H1 (cell line): Measurements from ENCODE around the gene RUVBL2. TPM values are rescaled to one million over a fixed set of nuclear protein-coding genes. Genes with fewer than 3 reads are reported as not detected.
"Not testable (repeated sequence)": the region's sequence is repeated elsewhere in the genome, so short reads cannot be mapped to it uniquely, and the experiment has no call there.

ENCODE experiments used
- CTCF ChIA-PET: fragments of 300-600 bp; sonication (Branson Sonifier 250); formaldehyde crosslinking; loops from one replicate; lab custom pipeline; 2021; ENCODE audit not compliant: partially characterized antibody; lab: Charles Lee
- POLR2A ChIA-PET: fragments of 300-600 bp; sonication (Branson Sonifier 250); formaldehyde crosslinking; loops from one replicate; lab custom pipeline; 2021; ENCODE audit warnings: inconsistent platforms; ENCODE audit not compliant: partially characterized antibody; lab: Charles Lee
- DNase-seq, 2 experiments: peaks; one replicate each; pipeline versions ENCODE4 v3.0.0 to v3.0.0-alpha.2; 2010 to 2022; ENCODE audit warnings: low spot score in 2 of 2, low read depth in 1 of 2, mixed read lengths in 1 of 2
- FAIRE-seq: peaks from 2 replicates; lab custom pipeline; 2011; peaks lifted over from hg19 to GRCh38; lab: Jason Lieb, UNC
- H2AFZ ChIP-seq: 2 replicates; pipeline ENCODE4 v1.8.1; 2012; ENCODE audit warnings: low read length, inconsistent platforms
- H2AK5ac ChIP-seq: 2 replicates; pipeline ENCODE4 v1.6.1; 2013; ENCODE audit warnings: low read depth, low read length
- H2BK120ac ChIP-seq: replicated peaks from 2 replicates; pipeline ENCODE3; 2013; ENCODE audit warnings: low read depth, low read length, inconsistent platforms
- H2BK12ac ChIP-seq: 2 replicates; pipeline ENCODE4 v1.6.1; 2013; ENCODE audit warnings: low read depth, low read length
- H2BK15ac ChIP-seq: 2 replicates; pipeline ENCODE4 v1.6.1; 2013; ENCODE audit warnings: low read length
- H2BK20ac ChIP-seq: 2 replicates; pipeline ENCODE4 v1.6.1; 2013; ENCODE audit warnings: low read length
- H2BK5ac ChIP-seq: 2 replicates; pipeline ENCODE4 v1.6.1; 2013; ENCODE audit warnings: low read depth, low read length
- H3K14ac ChIP-seq: 2 replicates; pipeline ENCODE4 v1.6.1; 2013; ENCODE audit warnings: inconsistent platforms; ENCODE audit not compliant: insufficient read length
- H3K18ac ChIP-seq: 2 replicates; pipeline ENCODE4 v1.6.1; 2013; ENCODE audit warnings: low read length; ENCODE audit errors: extremely low read depth
- H3K23ac ChIP-seq: 2 replicates; pipeline ENCODE4 v1.6.1; 2013; ENCODE audit warnings: inconsistent platforms; ENCODE audit not compliant: insufficient read length
- H3K23me2 ChIP-seq: 2 replicates; pipeline ENCODE4 v1.6.1; 2013; ENCODE audit warnings: low read depth, low read length
- H3K27ac ChIP-seq: 2 replicates; pipeline ENCODE4 v1.6.1; 2011; ENCODE audit warnings: low read depth, low read length, inconsistent platforms
- H3K27me3 ChIP-seq, 4 experiments: replicated peaks in 1 of 4; 1 replicate in 1 of 4; 2 replicates in 3 of 4; pipeline versions ENCODE4 v1.6.1 to v1.8.1; 2011 to 2013; ENCODE audit warnings: low read length in 3 of 4, mild to moderate bottlenecking in 3 of 4, inconsistent platforms in 2 of 4, mixed read lengths in 2 of 4, moderate library complexity in 1 of 4; ENCODE audit not compliant: control insufficient read depth in 3 of 4, insufficient read depth in 3 of 4; ENCODE audit errors: extremely low read depth in 1 of 4
- H3K36me3 ChIP-seq, 4 experiments: 2 replicates each; pipeline versions ENCODE4 v1.6.1 to v1.8.1; 2011 to 2013; ENCODE audit warnings: mild to moderate bottlenecking in 4 of 4, low read length in 3 of 4, moderate library complexity in 2 of 4, control low read depth in 1 of 4, inconsistent platforms in 1 of 4; ENCODE audit not compliant: insufficient read depth in 4 of 4, control insufficient read depth in 2 of 4
- H3K4ac ChIP-seq: replicated peaks from 2 replicates; pipeline ENCODE3; 2013; ENCODE audit warnings: low read length, low read depth, mixed read lengths, inconsistent platforms; ENCODE audit not compliant: insufficient read length
- H3K4me1 ChIP-seq, 4 experiments: replicated peaks in 1 of 4; 1 replicate in 1 of 4; 2 replicates in 3 of 4; pipeline versions ENCODE4 v1.6.1 to v1.8.1; 2011 to 2013; ENCODE audit warnings: low read length in 3 of 4, inconsistent platforms in 2 of 4, mixed read lengths in 1 of 4; ENCODE audit not compliant: insufficient read depth in 4 of 4, control insufficient read depth in 3 of 4
- H3K4me2 ChIP-seq, 2 experiments: 2 replicates each; pipeline versions ENCODE4 v1.6.1 to v1.8.1; 2011 to 2013; ENCODE audit warnings: low read depth in 2 of 2, low read length in 2 of 2, control low read depth in 1 of 2, inconsistent platforms in 1 of 2, mild to moderate bottlenecking in 1 of 2; ENCODE audit not compliant: insufficient read depth in 1 of 2
- H3K4me3 ChIP-seq, 4 experiments: fragments of 200-600, 300-600 bp in 1 of 4; sonication (generic), shearing (Covaris generic), sonication (Bioruptor Twin) in 1 of 4; 2 replicates each; pipeline versions ENCODE4 v1.5.1 to v1.8.1; 2011 to 2016; ENCODE audit warnings: low read length in 4 of 4, low read depth in 3 of 4, control low read depth in 2 of 4, inconsistent platforms in 2 of 4, mild to moderate bottlenecking in 2 of 4, mixed read lengths in 1 of 4, moderate library complexity in 1 of 4; ENCODE audit not compliant: insufficient read depth in 2 of 4; ENCODE audit errors: extremely low read depth in 1 of 4
- H3K56ac ChIP-seq: replicated peaks from 2 replicates; pipeline ENCODE3; 2013; ENCODE audit warnings: low read depth, mild to moderate bottlenecking, mixed read lengths, low read length, inconsistent platforms; ENCODE audit not compliant: insufficient read length
- H3K79me1 ChIP-seq: 2 replicates; pipeline ENCODE4 v1.6.1; 2013; ENCODE audit warnings: low read depth, low read length, control low read depth
- H3K79me2 ChIP-seq, 2 experiments: 2 replicates each; pipeline versions ENCODE4 v1.6.1 to v1.8.1; 2012 to 2013; ENCODE audit warnings: low read length in 2 of 2, mild to moderate bottlenecking in 2 of 2, inconsistent platforms in 1 of 2; ENCODE audit not compliant: insufficient read depth in 2 of 2, control insufficient read depth in 1 of 2
- H3K9ac ChIP-seq, 4 experiments: replicated peaks in 1 of 4; 1 replicate in 1 of 4; 2 replicates in 3 of 4; pipeline versions ENCODE4 v1.6.1 to v1.8.1; 2011 to 2013; ENCODE audit warnings: low read depth in 3 of 4, low read length in 3 of 4, control low read depth in 2 of 4, mild to moderate bottlenecking in 2 of 4, moderate library complexity in 2 of 4, inconsistent platforms in 1 of 4; ENCODE audit errors: extremely low read depth in 1 of 4
- H3K9me3 ChIP-seq, 2 experiments: 2 replicates each; pipeline versions ENCODE4 v1.6.1 to v1.8.1; 2012 to 2013; ENCODE audit warnings: mild to moderate bottlenecking in 2 of 2, moderate library complexity in 2 of 2, control low read depth in 1 of 2, inconsistent platforms in 1 of 2, low read depth in 1 of 2, low read length in 1 of 2, mixed read lengths in 1 of 2; ENCODE audit not compliant: insufficient read depth in 2 of 2
- H4K20me1 ChIP-seq, 2 experiments: replicated peaks in 1 of 2; 2 replicates each; pipeline versions ENCODE3 to v1.8.1; 2011 to 2013; ENCODE audit warnings: inconsistent platforms in 2 of 2, low read length in 2 of 2, mild to moderate bottlenecking in 1 of 2; ENCODE audit not compliant: insufficient read depth in 2 of 2, control insufficient read depth in 1 of 2
- H4K5ac ChIP-seq: 2 replicates; pipeline ENCODE4 v1.6.1; 2013; ENCODE audit warnings: low read length, low read depth, mixed read lengths, inconsistent platforms; ENCODE audit not compliant: insufficient read length
- H4K8ac ChIP-seq: 2 replicates; pipeline ENCODE4 v1.8.0; 2013; ENCODE audit warnings: mild to moderate bottlenecking, moderate library complexity, low read length, inconsistent platforms; ENCODE audit not compliant: insufficient read depth; ENCODE audit errors: extremely low read depth
- H4K91ac ChIP-seq: replicated peaks from 2 replicates; pipeline ENCODE3; 2013; ENCODE audit warnings: low read length, mixed read lengths, inconsistent platforms; ENCODE audit not compliant: insufficient read length
- EZH2 ChIP-seq: fragments of 200-600 bp; sonication (generic); IDR thresholded peaks from 2 replicates; pipeline ENCODE4 v1.7.1; 2012; ENCODE audit warnings: low read depth, mild to moderate bottlenecking, moderate library complexity, low read length, inconsistent platforms; ENCODE audit not compliant: severe bottlenecking
- SUZ12 ChIP-seq: fragments of 200-600 bp; sonication (generic); IDR thresholded peaks from 2 replicates; pipeline ENCODE4 v1.6.1; 2012; ENCODE audit warnings: mild to moderate bottlenecking, inconsistent platforms, low read length, moderate library complexity, mixed read lengths
- WGBS, 2 experiments: shearing (Covaris generic) in 1 of 2; methylation state at CpG; one replicate each; pipeline versions ENCODE4 v1.1.6 to v1.1.7; 2013 to 2015; ENCODE audit warnings: low lambda C conversion rate in 2 of 2, mixed read lengths in 2 of 2, inconsistent platforms in 1 of 2, low coverage in 1 of 2, missing lambda C conversion rate in 1 of 2; ENCODE audit not compliant: insufficient replicate concordance in 2 of 2, insufficient coverage in 1 of 2, insufficient read length in 1 of 2; ENCODE audit errors: extremely low coverage in 1 of 2, missing lambda C conversion rate in 1 of 2; 5-methylcytosine and 5-hydroxymethylcytosine counted together
- polyA plus RNA-seq, 7 experiments: library from polyadenylated mRNA; depleted of rRNA in 3 of 7; stranded (reverse) in 5 of 7; unstranded in 2 of 7; fragments of >200 nt in 5 of 7; fragments of 200-250 nt in 2 of 7; gene quantifications; 1 replicate in 5 of 7; 2 replicates in 1 of 7; 4 replicates in 1 of 7; pipeline versions ENCODE4 v1.2.1 to v1.2.3, GENCODE V29; 2011 to 2013; ENCODE audit warnings: missing spikeins in 2 of 7, mixed read lengths in 2 of 7
- total RNA-seq: library from RNA; stranded (reverse); fragmentation: NEBNext Ultra II Directional; extraction: Animal tissue kit (Norgen Biotek cat#: 25700); gene quantifications from 2 replicates; pipeline ENCODE4 v1.2.1, GENCODE V29; 2021

Gene RUVBL2
- total and polyA plus RNA-seq, 2 of the 8 experiments (the other 6 are each of a cell fraction or from before 2014, with no cell fraction given): 152 to 247 TPM

GRCh38 chr19:49056902-49057596 lies 63.4 kb downstream of the RUVBL2 start:
- H3K9ac ChIP-seq, H2AK5ac ChIP-seq, H3K79me2 ChIP-seq, H3K23me2 ChIP-seq, H2BK12ac ChIP-seq, H2BK15ac ChIP-seq, H3K9me3 ChIP-seq, H2BK20ac ChIP-seq, H3K18ac ChIP-seq, H4K8ac ChIP-seq, H3K14ac ChIP-seq: not testable (repeated sequence)
- peaks cover 10 to 48% (median 44%) of the 10 kb centered on the region in 4 experiments for H3K27me3 ChIP-seq
- peak overlapping the region; percentile 80 to 83 for H3K4me2 ChIP-seq
- ChIA-PET POLR2A (interaction anchor here (0.6 to 1.0 kb wide), 3 partner anchors 10 to 1396 kb away, joined by 3 to 4 read pairs (median 3); no protein-coding TSS in a partner anchor), CTCF (interaction anchor here (0.6 to 1.3 kb wide), 8 partner anchors 12 to 165 kb away, joined by 3 to 6 read pairs (median 3); partner anchors contain the start of gene KCNA7)
- TF ChIP-seq SUZ12: peak; percentile 78; the same call in 1 of the 2 replicates
- peak; percentile 75 for TF ChIP-seq EZH2
- TF ChIP-seq, all 59 proteins: peak for 2; not testable (repeated sequence) for 57
- H3K36me3 ChIP-seq, H2BK120ac ChIP-seq, H3K56ac ChIP-seq, H3K79me1 ChIP-seq, H3K4ac ChIP-seq, H2BK5ac ChIP-seq, H4K5ac ChIP-seq, H4K20me1 ChIP-seq, H4K91ac ChIP-seq, H3K27ac ChIP-seq, FAIRE-seq, H3K23ac ChIP-seq: not testable (repeated sequence)
- WGBS, 2 experiments: 34% methylated on average over 19 of the region's 34 CpGs; no CpG with 5 or more reads in 1 of the 2 experiments
- H2AFZ ChIP-seq: peak overlapping the region; percentile 33; the same call in 1 of the 2 replicates
- peak overlapping the region; percentile 36 to 64 (median 50); a peak in 7 of 8 replicates for H3K4me3 ChIP-seq
- peaks cover 0 to 11% (median 9%) of the 10 kb centered on the region in 4 experiments; a peak in 6 of 7 replicates for H3K4me1 ChIP-seq
- DNase-seq: peak in 1 of 2 experiments; percentile 65
